Aortic smooth muscle cell (primary cell): ENCODE measurements around the gene PLXNA1. TPM values are rescaled to one million over a fixed set of nuclear protein-coding genes. Genes with fewer than 3 reads are reported as not detected.

Experiments
- total RNA-seq: library from RNA; depleted of rRNA; stranded (reverse); fragments of >200 nt; gene quantifications from 2 replicates; pipeline ENCODE4 v1.2.3, GENCODE V29; 2014

PLXNA1 gene
- 37.2 and 39.2 TPM in 2 replicates for total RNA-seq

GRCh38 chr3:126982471-126983175 lies at the start of gene PLXNA1:
Gene PLXNA1, plus strand, starts transcription at chr3:126983115. Its CDS starts 5,479 bp downstream, at chr3:126988594.

Other genes with a start within 250 kb of the PLXNA1 start
- not detected in 2 replicates for gene PRR23E, start 210.0 kb downstream of the PLXNA1 start, total RNA-seq